Measurements from ENCODE around the gene TMEM271.

TMEM271 gene, protein sequence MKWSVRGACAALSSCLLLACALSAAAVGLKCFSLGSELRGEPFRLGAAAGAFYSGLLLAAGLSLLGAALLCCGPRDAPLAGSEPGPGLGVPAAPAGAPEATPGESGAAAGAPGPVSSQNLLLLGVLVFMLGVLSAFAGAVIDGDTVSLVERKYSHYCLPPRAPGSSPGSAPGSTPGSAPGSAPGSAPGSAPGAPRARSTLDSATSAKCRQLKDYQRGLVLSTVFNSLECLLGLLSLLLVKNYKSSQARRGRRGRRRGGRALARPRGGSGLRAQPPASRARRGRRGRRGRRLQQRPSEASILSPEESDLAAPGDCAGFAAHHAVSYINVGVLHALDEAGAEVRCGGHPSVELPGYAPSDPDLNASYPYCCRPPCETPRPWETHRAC

DNA sequence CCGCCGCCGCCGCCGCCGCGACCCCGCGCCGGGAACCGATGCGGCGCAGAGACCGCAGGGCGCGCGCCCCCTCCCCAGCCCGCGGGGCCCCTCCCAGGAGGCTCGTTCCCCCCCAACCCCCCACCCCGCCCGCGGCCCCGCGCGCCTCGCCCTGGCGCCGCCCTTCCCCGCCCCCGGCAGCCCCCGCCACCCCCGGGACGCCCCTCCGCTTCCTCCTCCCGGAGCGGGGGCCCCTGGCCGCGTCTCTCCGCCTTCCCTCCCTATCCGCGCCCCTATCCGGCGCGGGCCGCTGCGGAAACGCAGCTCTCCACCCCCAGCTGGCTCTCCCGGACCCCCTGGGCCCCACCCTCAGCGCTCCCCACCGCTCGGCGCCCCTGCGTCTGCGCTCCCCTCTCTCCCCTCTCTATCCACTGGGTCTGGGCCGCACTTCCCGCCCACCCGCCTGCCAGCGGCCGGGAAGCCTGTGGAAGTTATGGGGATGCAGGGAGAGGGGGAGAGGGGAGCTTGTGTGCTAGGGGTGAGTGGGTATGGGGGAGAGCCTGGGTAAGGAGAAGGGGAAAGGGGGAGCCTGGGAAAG lies at the start of gene TMEM271:
Gene TMEM271, minus strand, starts transcription at position 51 of the 577 bp plus-strand sequence. CDS start 233 bp downstream, outside the sequence.
- no peak for DNase-seq (ENCODE audit: low read depth)

DNA sequence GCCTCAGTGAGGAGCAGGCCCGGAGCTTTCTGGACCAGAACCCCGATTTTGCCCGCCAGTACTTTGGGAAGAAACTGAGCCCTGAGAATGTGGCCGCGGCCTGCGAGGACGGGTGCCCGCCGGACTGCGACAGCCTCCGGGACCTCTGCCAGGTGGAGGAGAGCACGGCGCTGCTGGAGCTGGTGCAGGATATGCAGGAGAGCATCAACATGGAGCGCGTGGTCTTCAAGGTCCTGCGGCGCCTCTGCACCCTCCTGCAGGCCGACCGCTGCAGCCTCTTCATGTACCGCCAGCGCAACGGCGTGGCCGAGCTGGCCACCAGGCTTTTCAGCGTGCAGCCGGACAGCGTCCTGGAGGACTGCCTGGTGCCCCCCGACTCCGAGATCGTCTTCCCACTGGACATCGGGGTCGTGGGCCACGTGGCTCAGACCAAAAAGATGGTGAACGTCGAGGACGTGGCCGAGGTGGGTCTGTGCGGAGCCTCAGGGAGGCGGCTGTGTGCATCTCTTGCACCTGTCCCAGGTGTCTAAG lies 49.6 kb upstream of the TMEM271 start:
- no peak for DNase-seq (ENCODE audit: low read depth)

DNA sequence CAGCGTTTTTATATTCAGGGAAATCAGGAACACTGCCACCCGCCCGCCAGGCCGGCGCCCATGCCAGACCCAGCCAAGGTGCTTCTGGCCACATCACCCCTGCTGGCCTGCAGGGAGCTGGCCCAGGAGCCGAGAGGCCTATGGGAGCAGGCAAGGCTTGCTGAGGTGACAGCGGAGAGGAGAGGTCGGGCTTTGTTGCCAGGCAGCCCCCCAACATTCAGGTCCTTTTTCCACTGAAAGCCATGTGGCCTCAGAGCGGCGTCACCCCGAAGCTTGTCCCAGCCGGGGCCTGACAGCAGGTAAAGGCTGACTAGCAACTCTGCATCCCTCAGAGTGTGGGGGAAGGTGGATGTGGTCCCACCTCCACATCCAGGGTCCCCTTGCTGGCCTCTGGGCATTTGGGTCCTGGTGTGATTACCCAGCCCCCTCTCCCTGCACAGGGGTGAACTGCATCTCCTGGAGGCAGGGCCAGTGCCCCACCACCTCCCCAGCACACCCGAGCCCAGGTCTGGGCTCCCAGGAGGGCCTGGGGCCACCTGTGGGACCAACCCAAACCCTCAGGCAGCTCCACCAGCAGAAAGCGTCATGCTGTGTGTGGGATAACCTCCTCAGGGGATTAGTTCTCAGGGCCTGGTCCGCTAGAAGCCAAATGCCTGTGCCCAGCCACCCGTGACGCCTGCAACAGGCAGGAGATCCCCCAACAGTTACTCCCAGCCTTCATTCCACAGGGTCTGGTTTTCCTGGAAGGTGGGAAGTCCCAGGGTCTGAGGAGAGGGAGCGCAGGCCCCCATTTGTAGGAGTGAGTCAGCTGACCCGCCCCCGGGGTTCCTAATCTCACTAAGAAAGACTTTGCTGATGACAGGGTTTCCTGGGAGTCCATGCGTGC lies 48.9 kb upstream of the TMEM271 start, which contains the start of gene PDE6B:
Gene PDE6B, plus strand, starts transcription at position 869 of the 886 bp plus-strand sequence. CDS start 54 bp downstream, outside the sequence.
- no peak for DNase-seq (ENCODE audit: low read depth)

DNA sequence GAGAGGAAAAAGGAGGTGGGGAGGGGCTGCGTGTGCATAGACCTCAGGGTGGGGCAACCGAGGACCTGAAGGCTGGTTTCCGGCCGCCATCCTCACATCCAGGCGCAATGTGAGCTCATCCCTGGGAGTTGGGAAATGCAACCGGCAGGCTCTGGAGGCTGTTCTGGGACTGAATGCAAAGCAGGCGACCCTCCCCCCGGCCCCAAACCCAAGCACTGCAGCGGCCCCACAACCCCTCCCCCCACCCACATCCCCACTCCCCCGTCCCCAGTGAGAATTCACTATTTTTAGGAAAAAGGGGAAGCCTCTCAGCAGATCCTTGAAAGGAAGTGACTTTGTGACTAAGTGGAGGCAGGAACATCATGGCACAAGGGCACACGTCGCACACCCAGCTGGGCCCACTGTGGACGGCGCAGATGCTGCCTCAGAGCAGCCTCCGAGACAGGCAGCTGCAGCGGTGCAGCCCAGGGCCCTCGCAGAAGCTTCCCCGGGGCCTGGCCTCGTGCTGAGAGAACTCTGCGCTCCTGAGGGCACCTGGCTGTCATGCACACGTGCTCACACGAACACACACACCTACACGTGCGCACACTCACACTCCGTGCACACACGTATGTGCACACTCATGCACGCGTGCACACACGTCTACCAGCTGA lies 47.9 kb upstream of the TMEM271 start:
- DNase-seq (ENCODE audit: low read depth) = no peak

DNA sequence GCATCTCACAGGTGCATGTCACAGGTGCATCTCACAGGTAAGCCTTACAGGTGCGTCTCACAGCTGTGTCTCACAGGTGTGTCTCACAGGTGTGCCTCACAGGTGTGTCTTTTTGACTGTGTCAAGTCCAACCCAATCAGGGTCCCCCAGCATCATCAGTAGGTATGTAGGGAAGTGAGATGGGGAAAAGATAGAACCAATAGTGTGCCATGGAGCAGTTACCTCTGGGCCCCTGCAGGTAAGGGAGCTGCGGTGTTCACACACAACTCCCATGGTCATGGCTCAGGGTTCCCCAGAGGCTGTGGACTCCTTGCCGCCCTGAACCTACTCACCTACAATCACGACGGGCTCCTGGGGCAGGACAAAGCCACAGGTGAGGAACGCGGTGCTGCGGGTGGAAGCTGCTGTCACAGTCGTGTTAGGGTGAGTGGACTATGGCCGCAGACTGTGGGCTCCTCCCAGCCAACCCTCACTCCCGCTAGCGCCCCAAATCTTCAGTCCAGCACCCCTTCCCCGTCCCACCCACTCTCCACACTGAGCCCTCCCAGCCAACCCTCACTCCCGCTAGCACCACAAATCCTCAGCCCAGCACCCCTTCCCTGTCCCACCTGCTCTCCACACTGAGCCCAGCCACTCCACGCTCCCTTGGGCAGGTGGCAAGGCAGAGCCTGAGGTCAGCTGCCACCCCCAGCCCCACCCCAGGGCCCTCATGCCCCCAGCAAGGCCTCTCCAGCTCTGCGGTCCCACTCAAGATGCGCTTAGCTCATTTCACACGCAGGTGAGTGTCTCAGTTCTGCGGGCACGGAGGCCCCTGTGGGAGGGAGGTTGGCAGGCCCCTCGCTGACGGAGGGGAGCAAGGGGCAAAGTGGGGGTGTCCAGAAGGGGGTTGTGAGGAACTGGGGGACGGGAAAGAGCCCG lies 47.2 kb upstream of the TMEM271 start:
- no peak for DNase-seq (ENCODE audit: low read depth)

DNA sequence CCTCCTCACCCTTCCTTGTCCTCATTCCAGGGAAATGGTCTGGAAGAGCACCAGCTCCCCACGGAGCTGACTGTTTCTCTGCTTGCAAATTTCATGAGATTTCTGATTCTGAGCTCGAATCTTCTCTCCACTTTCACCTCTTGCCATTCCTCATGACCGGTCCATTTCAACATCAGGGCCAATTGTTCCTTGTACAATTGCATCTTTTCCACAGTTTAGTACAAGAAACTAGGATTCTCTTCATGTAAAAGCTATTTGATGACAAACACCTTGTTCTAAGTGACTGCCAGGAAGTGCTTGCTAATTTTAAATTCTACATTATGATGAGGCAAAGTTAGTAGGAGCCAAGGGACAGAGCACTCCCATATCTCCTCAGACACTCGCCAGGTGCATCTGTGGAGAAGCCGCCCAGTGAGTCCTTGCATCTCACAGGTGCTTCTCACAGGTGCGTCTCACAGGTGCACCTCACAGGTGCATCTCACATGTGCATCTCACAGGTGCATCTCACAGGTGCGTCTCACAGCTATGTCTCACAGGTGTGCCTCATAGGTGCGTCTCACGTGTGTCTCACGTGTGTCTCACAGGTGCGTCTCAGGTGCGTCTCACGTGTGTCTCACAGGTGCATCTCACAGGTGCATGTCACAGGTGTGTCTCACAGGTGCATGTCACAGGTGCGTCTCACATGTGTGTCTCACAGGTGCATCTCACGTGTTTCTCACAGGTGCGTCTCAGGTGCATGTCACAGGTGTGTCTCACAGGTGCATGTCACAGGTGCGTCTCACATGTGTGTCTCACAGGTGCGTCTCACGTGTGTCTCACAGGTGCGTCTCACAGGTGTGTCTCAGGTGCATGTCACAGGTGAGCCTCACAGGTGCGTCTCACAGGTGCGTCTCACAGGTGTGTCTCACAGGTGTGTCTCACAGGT lies 46.2 kb upstream of the TMEM271 start:
- DNase-seq (ENCODE audit: low read depth) = no peak

DNA sequence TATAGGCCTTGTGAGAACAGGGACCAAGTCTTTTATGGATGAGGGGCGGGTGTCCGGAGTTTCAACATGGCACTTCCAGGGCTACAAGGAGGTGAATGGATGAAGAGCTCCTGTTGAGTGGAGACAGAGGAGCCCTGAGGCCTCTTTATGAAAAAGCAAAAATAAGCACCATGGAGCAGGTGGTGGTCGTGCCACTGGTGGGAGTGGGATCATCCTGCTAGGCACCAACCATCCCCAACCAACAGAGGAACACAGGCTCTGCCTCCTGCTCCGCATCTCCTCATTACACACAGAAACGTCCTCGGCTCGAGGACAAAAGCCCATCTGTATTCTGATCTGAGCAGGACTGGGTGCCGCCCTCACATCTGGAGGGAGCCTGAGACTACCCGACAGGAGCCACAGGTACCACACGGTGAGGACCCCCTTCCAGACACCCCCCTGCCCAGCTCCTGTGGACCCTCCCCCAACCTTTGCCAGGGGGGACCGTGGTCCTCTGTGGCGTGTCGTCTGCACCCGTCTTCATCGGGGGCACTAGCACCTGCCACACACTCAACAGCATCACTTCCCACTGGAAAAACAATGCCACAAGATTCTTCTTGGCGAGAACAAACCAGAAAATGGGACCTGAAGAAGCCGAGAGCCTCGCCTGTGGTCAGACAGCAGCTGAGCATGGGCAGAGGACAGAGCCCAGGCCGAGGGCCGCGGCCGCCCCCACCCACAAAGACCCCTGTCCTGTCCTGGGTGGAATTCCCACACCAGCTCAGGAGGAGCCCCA lies 45.4 kb upstream of the TMEM271 start:
- no peak for DNase-seq (ENCODE audit: low read depth)

DNA sequence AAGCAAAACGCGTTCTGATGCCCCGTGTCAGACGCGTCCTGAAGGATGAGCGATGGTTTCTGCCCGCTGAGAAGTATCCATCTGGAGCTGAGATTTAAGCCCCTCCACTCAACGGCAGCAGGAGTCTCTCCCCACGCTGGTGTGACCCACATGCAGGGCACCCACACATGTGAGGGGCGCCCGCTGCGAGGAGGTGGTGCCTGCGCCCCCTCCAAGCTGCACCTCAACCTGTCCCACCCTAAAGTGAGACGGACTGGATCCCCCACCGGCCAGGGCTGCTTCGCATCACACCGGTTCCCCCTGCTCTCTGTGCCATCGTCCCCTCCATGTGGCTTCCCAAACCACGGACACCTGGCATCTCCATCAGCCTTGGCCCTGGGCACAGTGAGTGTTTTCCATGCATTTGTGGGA lies 44.8 kb upstream of the TMEM271 start:
- DNase-seq (ENCODE audit: low read depth) = no peak

DNA sequence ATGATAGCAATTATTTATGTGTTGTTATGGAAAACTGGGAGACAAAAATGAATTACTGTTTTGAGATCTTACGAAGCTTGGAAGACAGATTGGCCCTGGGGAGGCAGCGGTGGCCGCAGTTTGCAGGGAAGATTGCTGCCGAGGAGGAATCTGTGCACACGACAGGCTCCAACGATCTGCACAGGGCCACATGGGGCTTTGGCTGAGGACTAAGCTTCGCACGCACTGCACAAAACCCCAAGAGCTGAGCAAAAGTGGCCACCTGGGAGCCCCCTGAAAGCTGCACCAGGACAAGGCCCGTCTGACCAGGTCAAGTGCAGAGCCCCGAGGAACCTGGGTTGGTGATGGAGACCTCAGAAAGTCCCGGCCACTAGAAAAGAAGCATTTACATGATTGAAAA lies 44.1 kb upstream of the TMEM271 start:
- DNase-seq (ENCODE audit: low read depth) = no peak

DNA sequence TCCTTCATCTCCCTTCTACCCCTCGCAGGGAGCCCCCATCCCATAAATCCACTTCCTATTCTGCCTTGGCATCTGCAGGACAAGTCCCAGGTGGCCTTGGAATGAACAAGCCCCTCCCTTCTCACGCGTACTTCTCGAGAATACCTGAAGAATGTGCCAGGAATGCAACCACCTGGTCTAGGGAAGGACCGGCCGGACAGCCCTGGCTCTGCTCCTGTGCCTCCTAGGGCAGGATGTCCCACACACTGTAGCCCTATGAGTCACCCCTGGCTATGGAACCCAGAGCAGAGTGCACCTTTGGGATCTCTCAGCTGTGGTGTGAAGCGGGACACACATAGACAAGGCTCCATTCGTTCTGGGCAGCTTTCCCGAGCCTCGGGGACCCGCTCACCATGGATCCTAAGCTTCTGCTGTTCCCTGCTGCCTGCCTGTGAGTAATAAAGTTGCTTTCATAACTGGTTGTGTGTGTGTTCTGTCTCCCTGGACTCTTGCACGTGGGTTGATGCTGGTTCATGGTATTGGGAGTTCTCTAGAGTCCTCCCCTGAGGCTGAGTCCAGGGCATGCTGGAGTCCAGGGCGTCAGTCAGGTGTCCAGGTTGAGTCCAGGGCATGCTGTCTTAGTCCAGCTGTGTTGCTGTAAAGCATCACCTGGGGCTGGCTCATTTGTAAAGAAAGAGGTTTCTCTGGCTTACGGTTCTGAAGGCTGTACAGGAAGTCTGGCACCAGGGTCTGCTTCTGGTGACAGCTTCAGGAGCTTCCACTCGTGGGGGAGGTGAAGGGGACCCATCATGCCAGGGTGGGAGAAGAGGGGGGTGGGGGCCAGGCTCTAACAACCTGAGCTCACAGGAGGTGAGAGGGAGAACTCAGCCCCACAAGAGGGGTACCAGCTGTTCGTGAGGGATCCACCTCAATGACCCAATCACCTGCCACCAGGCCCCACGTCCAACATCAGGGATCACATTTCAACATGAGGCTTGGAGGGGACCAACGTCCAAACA lies 41.8 kb upstream of the TMEM271 start:
- no peak for DNase-seq (ENCODE audit: low read depth)

DNA sequence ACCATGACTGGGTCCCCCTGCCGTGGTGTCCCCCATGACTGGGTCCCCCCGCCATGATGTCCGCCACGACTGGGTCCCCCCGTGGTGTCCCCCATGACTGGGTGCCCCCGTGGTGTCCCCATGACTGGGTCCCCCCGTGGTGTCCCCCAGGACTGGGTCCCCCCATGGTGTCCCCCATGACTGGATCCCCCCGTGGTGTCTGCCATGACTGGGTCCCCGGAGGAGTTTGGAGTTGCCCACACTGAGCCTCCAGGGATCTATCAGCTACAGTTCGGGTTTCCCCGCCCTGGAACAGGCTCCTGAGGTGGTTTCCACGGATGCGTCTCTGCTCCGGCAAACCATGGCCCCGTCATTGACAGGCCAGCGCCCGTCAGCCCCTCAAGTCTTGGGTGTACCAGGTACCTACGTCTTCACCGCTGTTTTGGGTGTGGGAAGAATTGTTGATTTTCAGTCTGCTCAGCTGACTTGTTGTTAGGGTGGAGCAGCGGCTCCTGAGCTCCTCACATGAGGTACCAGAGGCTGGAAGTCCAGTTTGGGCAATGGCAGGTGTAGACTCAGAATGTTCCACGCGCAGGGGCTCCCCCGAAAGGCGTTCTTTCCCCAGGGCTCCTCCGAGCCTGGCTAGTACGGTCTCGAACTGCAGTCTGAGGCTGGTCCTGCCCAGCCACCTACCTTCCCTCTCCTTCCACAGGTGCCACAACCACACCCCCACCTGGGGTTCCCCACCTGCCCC lies 41.0 kb upstream of the TMEM271 start:
- no peak for DNase-seq (ENCODE audit: low read depth)

DNA sequence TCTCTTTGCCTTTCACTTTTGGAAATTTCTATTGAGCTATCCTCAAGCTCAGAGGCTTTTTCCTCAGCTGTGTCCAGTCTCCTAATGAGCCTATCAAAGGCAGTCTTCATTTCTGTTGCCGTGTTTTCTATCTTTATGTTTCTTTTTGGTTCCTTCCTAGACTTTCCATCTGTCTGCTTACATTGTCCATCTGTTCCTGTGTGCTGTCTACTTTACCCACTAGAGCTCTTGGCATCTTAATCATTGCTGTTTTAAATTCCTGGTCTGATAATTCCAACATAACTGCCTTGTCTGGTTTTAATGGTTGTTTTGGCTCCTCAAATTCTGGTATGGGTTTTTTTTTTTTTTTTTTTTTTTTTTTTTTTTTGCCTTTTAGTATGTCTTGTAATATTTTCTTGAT lies 40.0 kb upstream of the TMEM271 start:
- DNase-seq (ENCODE audit: low read depth) = no peak

DNA sequence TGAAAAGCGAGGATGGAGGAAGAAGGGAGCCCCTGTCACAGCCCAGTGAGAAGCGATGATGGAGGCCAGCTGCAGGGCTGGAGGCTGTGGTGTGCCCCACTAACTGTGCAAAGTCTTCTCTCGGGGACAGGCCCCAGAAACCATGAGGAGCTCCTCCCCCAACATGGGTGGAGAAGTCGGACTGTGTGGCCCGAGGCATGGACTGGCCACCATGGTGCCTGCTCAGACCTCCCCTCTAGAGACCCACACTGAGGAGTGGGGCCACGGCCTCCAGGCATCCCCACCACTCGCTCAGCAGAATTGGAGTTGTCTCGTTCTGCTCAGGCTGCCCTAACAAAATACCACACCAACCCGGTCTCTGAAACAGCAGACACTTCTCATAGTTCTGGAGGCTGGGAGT lies 37.0 kb upstream of the TMEM271 start:
- DNase-seq (ENCODE audit: low read depth) = no peak

DNA sequence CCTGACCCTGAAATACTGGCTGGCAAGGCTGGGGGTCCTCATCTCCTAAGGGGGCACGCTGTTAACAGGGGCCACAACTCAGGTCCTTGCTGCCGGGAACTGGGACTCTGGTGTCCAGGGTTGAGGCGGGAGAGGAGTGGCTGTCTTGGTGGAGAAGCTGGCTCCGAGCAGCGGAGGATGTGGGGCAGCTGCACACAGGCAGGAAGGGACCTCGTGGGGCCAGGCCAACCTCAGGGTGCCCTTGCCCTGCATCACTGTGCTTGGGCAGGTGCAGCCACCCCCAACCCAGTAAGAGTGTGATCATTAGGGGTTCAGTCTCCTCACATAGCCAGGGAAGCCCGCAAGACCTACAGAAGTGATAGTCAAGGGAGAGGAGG lies 36.6 kb upstream of the TMEM271 start:
- DNase-seq (ENCODE audit: low read depth) = no peak

DNA sequence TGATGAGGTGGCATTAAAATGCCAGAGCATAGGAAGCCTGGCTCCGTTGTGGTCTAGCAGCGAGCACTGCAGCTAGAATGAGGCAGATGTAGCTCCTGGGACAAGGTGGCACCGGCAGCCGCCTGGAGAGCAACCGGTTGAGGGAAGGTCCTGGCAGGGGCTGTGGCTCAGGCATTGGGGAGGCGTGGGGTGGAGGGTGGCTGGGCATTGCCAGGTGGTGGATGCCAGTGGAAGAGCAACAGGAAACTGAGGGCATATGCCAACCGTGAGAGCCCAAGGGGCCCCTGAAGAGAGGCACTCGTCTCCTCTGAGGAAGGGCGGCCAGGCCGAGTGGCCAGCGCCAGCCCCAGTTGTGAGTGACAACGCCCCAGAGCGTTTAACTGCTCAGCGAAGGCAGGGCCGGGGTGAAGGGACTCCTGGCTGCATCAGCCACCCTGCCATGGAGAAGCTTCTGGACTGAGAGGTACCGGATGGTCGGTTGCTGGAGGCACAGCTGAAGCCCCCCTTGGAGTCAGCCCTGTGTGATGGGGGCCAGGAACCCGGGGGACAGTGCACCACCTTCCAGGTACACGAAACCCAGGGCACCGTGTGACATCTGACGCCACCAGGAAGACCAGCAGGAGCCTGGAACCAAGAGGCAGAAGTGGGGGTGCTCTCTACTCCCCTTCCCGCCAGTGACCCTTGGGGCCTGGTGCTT lies 36.1 kb upstream of the TMEM271 start:
- DNase-seq (ENCODE audit: low read depth) = no peak

Data from fibroblast of the conjunctiva (primary cell).